Measurements from ENCODE around the gene TUBA1A. TPM values are rescaled to one million over a fixed set of nuclear protein-coding genes. Genes with fewer than 3 reads are reported as not detected.
A peak's percentile ranks its signal among the peaks of the same experiment; 100 is the strongest.

The TUBA1A gene
- total RNA-seq: 100 to 1,000 TPM; 166 to 298 TPM
- 3,131 TPM for polyA plus RNA-seq (2013, experiment 1 of 2)
- 3,053 TPM for polyA plus RNA-seq (2013, experiment 2 of 2)
- long read RNA-seq, experiment 1, transcript TUBA1A-202 (4 exons, 1,915 nt): major isoform, 130 of 206 reads
- long read RNA-seq, experiment 1, transcript TUBA1A-207 (3 exons, 1,384 nt): minor isoform, 24 of 206 reads
- long read RNA-seq, experiment 1, partial matches to known transcripts: 4 of 206 reads
- long read RNA-seq, experiment 1, other reads (novel, unspliced or antisense): 48 of 206 reads
- long read RNA-seq, experiment 2, transcript TUBA1A-207 (3 exons, 1,384 nt): minor isoform, 12 of 739 reads
- long read RNA-seq, experiment 2, transcript TUBA1A-202 (4 exons, 1,915 nt): major isoform, 696 of 739 reads
- long read RNA-seq, experiment 2, partial matches to known transcripts: 4 of 739 reads
- long read RNA-seq, experiment 2, other reads (novel, unspliced or antisense): 23 of 739 reads
- long read RNA-seq, experiment 3, transcript TUBA1A-202 (4 exons, 1,915 nt): major isoform, 3,575 of 3,719 reads
- long read RNA-seq, experiment 3, transcript TUBA1A-201 (4 exons, 1,887 nt): minor isoform, 7 of 3,719 reads
- long read RNA-seq, experiment 3, transcript TUBA1A-207 (3 exons, 1,384 nt): minor isoform, 61 of 3,719 reads
- long read RNA-seq, experiment 3, transcript TUBA1A-203 (3 exons, 984 nt): minor isoform, 7 of 3,719 reads
- long read RNA-seq, experiment 3, partial matches to known transcripts: 6 of 3,719 reads
- long read RNA-seq, experiment 3, other reads (novel, unspliced or antisense): 61 of 3,719 reads
- long read RNA-seq, experiment 4, transcript TUBA1A-202 (4 exons, 1,915 nt): major isoform, 2,974 of 3,040 reads
- long read RNA-seq, experiment 4, transcript TUBA1A-201 (4 exons, 1,887 nt): minor isoform, 10 of 3,040 reads
- long read RNA-seq, experiment 4, transcript TUBA1A-207 (3 exons, 1,384 nt): minor isoform, 42 of 3,040 reads
- long read RNA-seq, experiment 4, partial matches to known transcripts: 0 of 3,040 reads
- long read RNA-seq, experiment 4, other reads (novel, unspliced or antisense): 9 of 3,040 reads

DNA sequence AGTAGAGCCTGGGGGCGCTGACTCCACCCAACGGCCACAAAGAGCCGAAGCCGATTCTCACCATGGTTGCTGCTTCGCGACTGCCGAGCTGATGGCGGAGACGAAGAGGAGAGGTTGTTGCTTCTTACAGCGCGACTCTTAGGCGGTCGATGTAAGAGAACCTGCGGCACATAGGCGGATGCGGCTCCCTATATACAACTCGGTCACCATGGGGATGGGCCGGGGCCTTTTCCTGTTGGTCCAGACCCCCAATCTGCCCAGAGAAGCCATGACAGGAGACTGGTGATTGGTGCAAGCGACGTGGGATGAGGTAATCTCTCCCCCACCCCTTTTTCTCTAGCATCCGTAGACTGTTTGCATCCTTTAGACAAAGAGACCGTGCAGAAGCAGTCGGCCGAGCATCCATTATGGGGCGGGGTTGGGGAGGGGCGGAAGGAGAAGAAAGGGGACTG is at the start of gene TUBA1A:
TUBA1A (minus strand) TSS at position 165 of the 452 bp plus-strand sequence; CDS start at position 64, 101 bp downstream.
- 0% methylated on average over 2 to 24 of the region's 26 CpGs for WGBS, 2 experiments (ENCODE audit: insufficient coverage in 1 of 2, insufficient read length in 1 of 2)
- Mint-ChIP-seq H3K4me1 (no peaks in the 10 kb centered on the region), H3K27ac (peak within 1 kb of the TSS; percentile 97), H3K27me3 (ENCODE audit: insufficient read depth) (peaks cover 6% of the 10 kb centered on the region), H3K9me3 (no peaks in the 10 kb centered on the region), H3K36me3 (ENCODE audit: low read depth) (peaks cover 21% of the 10 kb centered on the region), H3K4me3 (peak within 1 kb of the TSS; percentile 88)
- peak; percentile 100 for DNase-seq
- Histone ChIP-seq H3K27me3 (ENCODE audit: control insufficient read depth, insufficient read depth, low read length, poor library complexity, severe bottlenecking) (no peaks in the 10 kb centered on the region), H3K36me3 (ENCODE audit: control insufficient read depth, insufficient read depth, low read length) (peaks cover 14% of the 10 kb centered on the region), H3K9ac (ENCODE audit: extremely low read depth, low read length, poor library complexity, severe bottlenecking) (peak within 1 kb of the TSS; percentile 92), H3K4me1 (ENCODE audit: control insufficient read depth, insufficient read depth, low read length) (peaks cover 4% of the 10 kb centered on the region), H3K9me3 (ENCODE audit: control insufficient read depth, low read length) (no peaks in the 10 kb centered on the region), H3K4me3 (ENCODE audit: low read length) (peak within 1 kb of the TSS; percentile 93), H3K27ac (ENCODE audit: low read depth, low read length) (peak within 1 kb of the TSS; percentile 99)
- TF ChIP-seq, protein P1, sequence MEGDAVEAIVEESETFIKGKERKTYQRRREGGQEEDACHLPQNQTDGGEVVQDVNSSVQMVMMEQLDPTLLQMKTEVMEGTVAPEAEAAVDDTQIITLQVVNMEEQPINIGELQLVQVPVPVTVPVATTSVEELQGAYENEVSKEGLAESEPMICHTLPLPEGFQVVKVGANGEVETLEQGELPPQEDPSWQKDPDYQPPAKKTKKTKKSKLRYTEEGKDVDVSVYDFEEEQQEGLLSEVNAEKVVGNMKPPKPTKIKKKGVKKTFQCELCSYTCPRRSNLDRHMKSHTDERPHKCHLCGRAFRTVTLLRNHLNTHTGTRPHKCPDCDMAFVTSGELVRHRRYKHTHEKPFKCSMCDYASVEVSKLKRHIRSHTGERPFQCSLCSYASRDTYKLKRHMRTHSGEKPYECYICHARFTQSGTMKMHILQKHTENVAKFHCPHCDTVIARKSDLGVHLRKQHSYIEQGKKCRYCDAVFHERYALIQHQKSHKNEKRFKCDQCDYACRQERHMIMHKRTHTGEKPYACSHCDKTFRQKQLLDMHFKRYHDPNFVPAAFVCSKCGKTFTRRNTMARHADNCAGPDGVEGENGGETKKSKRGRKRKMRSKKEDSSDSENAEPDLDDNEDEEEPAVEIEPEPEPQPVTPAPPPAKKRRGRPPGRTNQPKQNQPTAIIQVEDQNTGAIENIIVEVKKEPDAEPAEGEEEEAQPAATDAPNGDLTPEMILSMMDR (conservative IDR thresholded peaks at IDR 0.05): no peak

DNA sequence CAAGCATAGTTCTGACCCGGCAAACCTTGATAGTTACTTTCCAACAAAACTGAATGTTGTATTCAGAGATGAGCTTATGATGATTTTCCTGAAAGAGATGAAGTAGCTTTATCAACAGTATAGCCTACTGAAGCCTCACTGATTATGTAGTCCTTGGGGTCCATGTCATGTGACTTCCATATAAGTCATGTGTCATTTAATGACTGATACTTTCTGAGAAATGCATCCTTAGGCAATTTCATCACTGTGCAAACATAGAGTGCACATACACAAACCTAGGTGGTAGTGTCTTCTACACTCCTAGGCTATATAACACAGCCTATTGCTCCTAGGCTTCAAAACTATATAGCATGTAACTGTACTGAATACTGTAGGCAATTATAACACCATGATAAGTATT is 47.5 kb upstream of the TUBA1A start:
- WGBS, 2 experiments (ENCODE audit: insufficient coverage in 1 of 2, insufficient read length in 1 of 2): 94 to 100% methylated on average over 1 of the region's 1 CpG

More for the DNA sequence above, 47.5 kb upstream of the TUBA1A start:
- no peaks in the 10 kb centered on the region for H3K36me3 ChIP-seq (ENCODE audit: control insufficient read depth, insufficient read depth, low read length)
- peaks cover 25% of the 10 kb centered on the region for H3K27me3 ChIP-seq (ENCODE audit: control insufficient read depth, insufficient read depth, low read length, poor library complexity, severe bottlenecking)
- no peaks in the 10 kb centered on the region for H3K36me3 Mint-ChIP-seq (ENCODE audit: low read depth)
- TF ChIP-seq, protein P1 (conservative IDR thresholded peaks at IDR 0.05): no peak
- no peaks in the 10 kb centered on the region for H3K9me3 ChIP-seq (ENCODE audit: control insufficient read depth, low read length)
- no peak overlapping the region for H3K4me3 ChIP-seq (ENCODE audit: low read length)
- peaks cover 25% of the 10 kb centered on the region for H3K4me1 Mint-ChIP-seq
- no peak overlapping the region for H3K27ac Mint-ChIP-seq
- H3K4me1 ChIP-seq (ENCODE audit: control insufficient read depth, insufficient read depth, low read length): peaks cover 11% of the 10 kb centered on the region
- no peak for DNase-seq
- H3K27ac ChIP-seq (ENCODE audit: low read depth, low read length): no peak overlapping the region
- no peak overlapping the region for H3K9ac ChIP-seq (ENCODE audit: extremely low read depth, low read length, poor library complexity, severe bottlenecking)
- no peak overlapping the region for H3K4me3 Mint-ChIP-seq
- peaks cover 34% of the 10 kb centered on the region for H3K27me3 Mint-ChIP-seq (ENCODE audit: insufficient read depth)
- H3K9me3 Mint-ChIP-seq: no peaks in the 10 kb centered on the region

All from endodermal cell (in vitro differentiated cells).